HFFc6 (cell line): ENCODE data around the gene LRRC57. TPM values are rescaled to one million over a fixed set of nuclear protein-coding genes. Genes with fewer than 3 reads are reported as not detected.

Source experiments
- DNase-seq: peaks from one replicate; pipeline ENCODE4 v3.0.0-alpha.2; 2018
- H3K27ac Mint-ChIP-seq: 2 replicates; pipeline ENCODE4 v1.8.0; 2020; ENCODE audit warnings: mild to moderate bottlenecking, mixed read lengths
- H3K27me3 Mint-ChIP-seq: 2 replicates; pipeline ENCODE4 v1.8.0; 2021; ENCODE audit warnings: mild to moderate bottlenecking, moderate library complexity, mixed read lengths; ENCODE audit not compliant: insufficient read depth
- H3K36me3 Mint-ChIP-seq: 2 replicates; pipeline ENCODE4 v1.8.0; 2021; ENCODE audit warnings: low read depth, mixed read lengths
- H3K4me1 Mint-ChIP-seq: 2 replicates; pipeline ENCODE4 v1.8.0; 2020; ENCODE audit warnings: low read depth, mixed read lengths
- H3K4me3 Mint-ChIP-seq: 2 replicates; pipeline ENCODE4 v1.8.0; 2020; ENCODE audit warnings: mild to moderate bottlenecking, moderate library complexity, mixed read lengths
- H3K9me3 Mint-ChIP-seq: 2 replicates; pipeline ENCODE4 v1.8.0; 2020; ENCODE audit warnings: mild to moderate bottlenecking, mixed read lengths
- total RNA-seq, 6 experiments: library from RNA; stranded (reverse); fragmentation: NEBNext Ultra II Directional; extraction: Animal tissue kit (Norgen Biotek cat#: 25700); gene quantifications; 2 replicates in 1 of 6; 3 replicates in 5 of 6; pipeline ENCODE4 v1.2.3, GENCODE V29; 2021
- TF ChIP-seq, protein P1 (sequence below): fragments of 200-600 bp; sonication (generic); IDR thresholded peaks from 2 replicates; pipeline ENCODE4 v1.5.0; 2021; ENCODE audit warnings: antibody characterized with exemption, mild to moderate bottlenecking

The LRRC57 gene
- total RNA-seq, 6 experiments from 2014 or later = 18.5 to 22.9 (median 20.4) TPM

DNA sequence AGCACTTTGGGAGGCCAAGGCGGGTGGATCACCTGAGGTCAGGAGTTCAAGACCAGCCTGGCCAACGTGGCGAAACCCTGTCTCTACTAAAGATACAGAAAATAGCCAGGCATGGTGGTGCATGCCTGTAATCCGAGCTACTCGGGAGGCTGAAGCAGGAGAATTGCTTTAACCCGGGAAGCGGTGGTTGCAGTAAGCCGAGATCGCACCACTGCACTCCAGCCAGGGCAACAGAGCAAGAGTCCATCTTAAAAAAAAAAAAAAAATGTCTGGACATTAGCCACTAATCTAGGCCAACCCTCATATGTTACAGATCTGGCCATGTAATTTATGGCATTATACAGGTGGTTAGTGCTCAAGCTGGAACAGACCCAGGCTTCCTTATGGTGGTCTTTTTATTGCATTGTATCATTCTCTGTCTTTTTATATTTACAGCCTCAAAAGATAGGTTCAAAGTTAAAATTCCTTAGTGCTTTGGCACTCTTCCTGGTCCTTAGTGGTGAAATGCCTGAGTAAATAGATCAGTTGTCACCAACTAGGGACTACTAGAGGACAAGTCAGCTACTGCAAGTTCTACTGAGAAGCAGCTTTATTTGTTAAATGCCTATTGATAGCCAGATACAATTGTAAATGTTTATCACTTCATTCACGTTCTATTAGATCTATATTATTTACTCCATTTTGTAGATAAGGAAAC lies 42.8 kb upstream of the LRRC57 start:
- TF ChIP-seq, protein P1, sequence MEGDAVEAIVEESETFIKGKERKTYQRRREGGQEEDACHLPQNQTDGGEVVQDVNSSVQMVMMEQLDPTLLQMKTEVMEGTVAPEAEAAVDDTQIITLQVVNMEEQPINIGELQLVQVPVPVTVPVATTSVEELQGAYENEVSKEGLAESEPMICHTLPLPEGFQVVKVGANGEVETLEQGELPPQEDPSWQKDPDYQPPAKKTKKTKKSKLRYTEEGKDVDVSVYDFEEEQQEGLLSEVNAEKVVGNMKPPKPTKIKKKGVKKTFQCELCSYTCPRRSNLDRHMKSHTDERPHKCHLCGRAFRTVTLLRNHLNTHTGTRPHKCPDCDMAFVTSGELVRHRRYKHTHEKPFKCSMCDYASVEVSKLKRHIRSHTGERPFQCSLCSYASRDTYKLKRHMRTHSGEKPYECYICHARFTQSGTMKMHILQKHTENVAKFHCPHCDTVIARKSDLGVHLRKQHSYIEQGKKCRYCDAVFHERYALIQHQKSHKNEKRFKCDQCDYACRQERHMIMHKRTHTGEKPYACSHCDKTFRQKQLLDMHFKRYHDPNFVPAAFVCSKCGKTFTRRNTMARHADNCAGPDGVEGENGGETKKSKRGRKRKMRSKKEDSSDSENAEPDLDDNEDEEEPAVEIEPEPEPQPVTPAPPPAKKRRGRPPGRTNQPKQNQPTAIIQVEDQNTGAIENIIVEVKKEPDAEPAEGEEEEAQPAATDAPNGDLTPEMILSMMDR = peak; percentile 69
- peak; percentile 67 for DNase-seq

DNA sequence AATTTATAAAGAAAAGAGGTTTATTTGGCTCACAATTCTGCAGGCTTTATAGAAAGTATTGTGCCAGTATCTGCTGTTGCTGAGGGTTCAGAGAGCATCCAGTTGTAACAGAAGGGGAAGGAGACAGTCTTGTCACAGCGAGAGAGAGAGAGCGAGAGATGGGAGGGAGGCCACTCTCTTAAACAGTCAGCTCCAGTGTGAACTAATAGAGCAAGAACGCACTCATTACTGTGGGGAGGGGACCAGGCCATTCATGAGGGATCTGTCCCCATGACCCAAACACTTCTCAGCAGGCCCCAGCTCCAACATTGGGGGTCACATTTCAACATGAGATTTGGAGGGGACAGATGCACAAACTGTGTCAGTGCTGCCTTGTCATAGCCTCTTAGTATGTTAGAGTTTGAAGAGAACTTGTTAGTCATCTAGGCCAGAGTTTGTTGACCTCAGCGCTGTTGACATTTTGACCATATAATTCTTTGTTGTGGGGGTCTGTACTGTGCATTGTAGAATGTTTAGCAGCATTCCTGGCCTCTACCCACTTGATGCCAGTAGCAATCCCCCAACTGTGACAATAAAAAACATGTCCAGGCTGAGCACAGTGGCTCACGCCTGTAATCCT lies 42.1 kb upstream of the LRRC57 start:
- Mint-ChIP-seq H3K27ac (no peak overlapping the region), H3K9me3 (no peaks in the 10 kb centered on the region), H3K27me3 (no peaks in the 10 kb centered on the region; the same call in 1 of the 2 replicates), H3K4me3 (no peak overlapping the region), H3K36me3 (peaks cover 3% of the 10 kb centered on the region; the same call in 1 of the 2 replicates), H3K4me1 (peaks cover 24% of the 10 kb centered on the region)
- DNase-seq = no peak
- TF ChIP-seq, protein P1 = no peak

More for the DNA sequence above, 42.8 kb upstream of the LRRC57 start:
- H3K9me3 Mint-ChIP-seq = no peaks in the 10 kb centered on the region
- H3K27me3 Mint-ChIP-seq = no peaks in the 10 kb centered on the region; the same call in 1 of the 2 replicates
- H3K27ac Mint-ChIP-seq = no peak overlapping the region
- peaks cover 3% of the 10 kb centered on the region; the same call in 1 of the 2 replicates for H3K36me3 Mint-ChIP-seq
- peaks cover 24% of the 10 kb centered on the region for H3K4me1 Mint-ChIP-seq
- no peak overlapping the region for H3K4me3 Mint-ChIP-seq

DNA sequence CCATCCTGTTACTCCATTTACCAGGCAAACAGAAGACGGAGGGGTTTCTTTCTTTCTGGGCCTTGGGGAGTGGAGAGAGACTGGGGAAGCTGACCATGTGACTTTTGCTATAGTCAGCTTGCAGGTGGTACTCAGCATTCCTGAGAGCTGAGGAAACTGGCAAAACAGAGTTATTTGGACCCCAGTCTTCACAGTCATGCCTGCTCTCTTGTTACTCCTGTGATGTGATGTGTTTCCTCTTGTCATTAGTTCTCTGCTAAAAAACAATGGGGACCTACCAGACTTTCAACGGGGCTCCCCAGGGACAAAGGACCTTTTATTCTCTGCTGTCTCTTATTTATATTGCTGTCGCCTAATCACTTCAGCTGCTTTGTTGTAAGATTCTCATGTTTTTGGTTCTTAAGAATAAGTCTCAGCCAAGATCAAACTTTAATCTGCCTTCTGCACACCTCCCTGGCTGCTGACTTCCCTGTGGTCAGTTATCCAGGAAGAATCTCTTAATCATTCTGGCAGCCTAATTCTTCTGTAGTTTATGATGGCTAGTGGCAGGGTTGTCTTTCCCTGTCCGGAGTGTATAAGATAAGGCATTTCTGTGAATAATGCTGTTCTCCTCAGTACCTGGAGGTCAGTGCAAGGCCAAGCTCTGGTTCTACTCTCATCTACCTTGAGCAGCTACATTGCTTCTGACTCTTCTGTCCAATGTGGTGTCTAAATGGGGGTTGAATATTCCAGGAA lies 35.6 kb upstream of the LRRC57 start:
- Mint-ChIP-seq H3K4me1 (peaks cover 49% of the 10 kb centered on the region), H3K36me3 (0 out of 2 replicates have a peak, but pooled peaks cover 3% of the 10 kb centered on the region), H3K27ac (no peak overlapping the region; the same call in 1 of the 2 replicates), H3K4me3 (no peak overlapping the region), H3K9me3 (no peaks in the 10 kb centered on the region), H3K27me3 (peaks cover 2% of the 10 kb centered on the region; the same call in 1 of the 2 replicates)
- TF ChIP-seq, protein P1 = no peak
- DNase-seq = no peak

DNA sequence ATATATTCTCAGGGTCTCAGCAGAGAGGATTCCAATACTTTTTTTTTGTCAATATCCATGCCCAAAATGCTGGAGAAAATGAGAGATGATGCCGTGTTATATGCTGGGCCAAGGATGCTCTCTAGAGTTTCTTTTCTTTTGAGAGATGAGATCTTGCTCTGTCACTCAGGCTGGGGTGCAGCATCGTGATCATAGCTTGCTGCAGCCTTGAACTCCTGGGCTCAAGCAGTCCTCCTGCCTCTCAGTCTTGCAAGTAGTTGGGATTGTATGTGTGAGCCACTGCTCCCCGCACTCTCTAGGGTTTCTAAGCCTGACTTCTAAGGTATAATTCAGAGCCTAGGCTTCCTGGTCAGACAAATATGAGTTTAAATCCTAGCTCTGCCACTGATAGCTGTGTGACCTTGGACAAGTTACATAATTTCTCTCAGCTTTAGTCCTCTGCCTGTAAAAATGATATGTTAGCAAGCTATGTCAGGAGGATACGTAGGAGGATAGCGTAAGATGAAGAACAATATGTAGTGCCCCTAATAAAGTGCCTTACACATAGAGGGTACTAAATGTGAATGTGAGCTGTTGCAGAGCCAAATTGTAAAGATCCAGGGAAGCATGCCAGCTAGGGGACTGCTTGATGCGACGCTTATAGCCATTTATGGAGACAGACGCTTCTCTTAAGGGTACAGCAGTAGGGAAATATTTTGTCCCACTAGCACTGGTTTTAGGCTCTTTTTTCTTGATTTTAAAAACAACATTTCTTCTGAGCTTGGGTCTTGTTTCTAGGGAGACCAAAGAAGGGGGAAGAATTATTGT lies 34.2 kb upstream of the LRRC57 start:
- Mint-ChIP-seq H3K27ac (no peak overlapping the region; the same call in 1 of the 2 replicates), H3K4me1 (peaks cover 47% of the 10 kb centered on the region), H3K27me3 (peaks cover 2% of the 10 kb centered on the region; the same call in 1 of the 2 replicates), H3K36me3 (no peaks in the 10 kb centered on the region), H3K9me3 (no peaks in the 10 kb centered on the region), H3K4me3 (no peak overlapping the region)
- TF ChIP-seq, protein P1 = no peak
- DNase-seq = no peak

DNA sequence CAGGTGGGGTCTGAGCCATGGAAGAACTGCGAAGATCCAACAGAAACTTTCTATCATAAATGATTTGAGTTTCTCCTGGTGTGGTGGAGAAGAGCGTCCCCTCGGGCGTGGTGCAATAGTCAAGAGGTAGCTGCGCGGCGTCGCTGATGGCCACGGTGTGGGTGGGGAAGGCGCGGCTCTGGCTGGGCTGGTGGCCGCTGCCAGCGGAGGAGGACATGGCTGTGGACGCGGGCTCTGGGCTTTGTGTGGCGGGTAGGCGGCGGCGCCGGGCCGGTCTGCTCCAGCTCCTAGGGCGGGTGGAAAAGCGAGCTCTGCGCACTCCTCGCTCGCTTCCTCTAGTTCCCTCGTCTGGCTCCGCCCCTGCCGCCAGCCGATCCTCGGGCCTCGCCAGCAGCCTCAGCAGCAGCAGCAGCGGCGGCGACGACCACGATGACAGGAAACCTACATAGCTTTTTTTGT lies 32.7 kb upstream of the LRRC57 start:
- Mint-ChIP-seq H3K9me3 (no peaks in the 10 kb centered on the region), H3K4me3 (peak overlapping the region; percentile 85), H3K27me3 (peaks cover 2% of the 10 kb centered on the region; the same call in 1 of the 2 replicates), H3K4me1 (peaks cover 61% of the 10 kb centered on the region), H3K27ac (peak overlapping the region; percentile 63), H3K36me3 (no peaks in the 10 kb centered on the region)
- DNase-seq = peak; percentile 60
- TF ChIP-seq, protein P1 = no peak
